ENCODE results near the gene PKP2.

DNA sequence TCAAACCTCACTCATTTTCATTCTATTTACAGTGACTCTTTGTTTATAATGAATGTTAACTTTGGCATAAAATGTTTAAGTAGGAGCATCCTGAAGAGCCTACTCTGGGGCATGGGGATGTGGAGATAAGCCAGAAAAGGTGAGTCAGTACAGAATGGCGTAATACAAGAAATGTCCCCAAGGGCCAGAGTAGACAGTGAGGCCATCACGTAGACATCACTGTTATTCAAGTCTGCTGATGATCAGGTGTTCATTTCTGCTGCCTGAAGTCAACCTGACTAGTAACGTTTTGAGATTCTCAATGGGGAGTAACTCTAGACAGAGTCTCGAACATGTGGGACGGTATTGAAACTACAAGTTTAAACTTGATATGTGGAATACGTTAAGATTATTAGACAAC, 47.6 kb upstream of the PKP2 start:
- TF ChIP-seq, protein P1, sequence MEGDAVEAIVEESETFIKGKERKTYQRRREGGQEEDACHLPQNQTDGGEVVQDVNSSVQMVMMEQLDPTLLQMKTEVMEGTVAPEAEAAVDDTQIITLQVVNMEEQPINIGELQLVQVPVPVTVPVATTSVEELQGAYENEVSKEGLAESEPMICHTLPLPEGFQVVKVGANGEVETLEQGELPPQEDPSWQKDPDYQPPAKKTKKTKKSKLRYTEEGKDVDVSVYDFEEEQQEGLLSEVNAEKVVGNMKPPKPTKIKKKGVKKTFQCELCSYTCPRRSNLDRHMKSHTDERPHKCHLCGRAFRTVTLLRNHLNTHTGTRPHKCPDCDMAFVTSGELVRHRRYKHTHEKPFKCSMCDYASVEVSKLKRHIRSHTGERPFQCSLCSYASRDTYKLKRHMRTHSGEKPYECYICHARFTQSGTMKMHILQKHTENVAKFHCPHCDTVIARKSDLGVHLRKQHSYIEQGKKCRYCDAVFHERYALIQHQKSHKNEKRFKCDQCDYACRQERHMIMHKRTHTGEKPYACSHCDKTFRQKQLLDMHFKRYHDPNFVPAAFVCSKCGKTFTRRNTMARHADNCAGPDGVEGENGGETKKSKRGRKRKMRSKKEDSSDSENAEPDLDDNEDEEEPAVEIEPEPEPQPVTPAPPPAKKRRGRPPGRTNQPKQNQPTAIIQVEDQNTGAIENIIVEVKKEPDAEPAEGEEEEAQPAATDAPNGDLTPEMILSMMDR (conservative IDR thresholded peaks at IDR 0.05; ENCODE audit: low read length), result no peak
- no peak for TF ChIP-seq EZH2phosphoT487 (IDR thresholded peaks at IDR 0.05; ENCODE audit: borderline replicate concordance, low read depth, low read length)

Measured in OCI-LY7 (cell line).